HUES48 (cell line): ENCODE results near the gene P2RY14.

Source experiments
- H3K27ac ChIP-seq: one replicate; pipeline ENCODE4 v1.7.0; 2013; ENCODE audit warnings: low read depth, low read length, inconsistent platforms
- H3K27me3 ChIP-seq: 2 replicates; pipeline ENCODE4 v1.6.1; 2013; ENCODE audit warnings: mild to moderate bottlenecking, low read length; ENCODE audit not compliant: control insufficient read depth, insufficient read depth
- H3K36me3 ChIP-seq: 2 replicates; pipeline ENCODE4 v1.6.1; 2013; ENCODE audit warnings: low read length; ENCODE audit not compliant: control insufficient read depth, insufficient read depth
- H3K4me1 ChIP-seq: 2 replicates; pipeline ENCODE4 v1.6.1; 2013; ENCODE audit warnings: mild to moderate bottlenecking, low read length; ENCODE audit not compliant: control insufficient read depth, insufficient read depth
- H3K4me3 ChIP-seq: 2 replicates; pipeline ENCODE4 v1.5.1; 2013; ENCODE audit warnings: mild to moderate bottlenecking, low read depth, low read length
- H3K9ac ChIP-seq: 2 replicates; pipeline ENCODE4 v1.6.1; 2013; ENCODE audit warnings: mild to moderate bottlenecking, low read depth, low read length, moderate library complexity
- H3K9me3 ChIP-seq: 2 replicates; pipeline ENCODE4 v1.6.1; 2013; ENCODE audit warnings: low read length; ENCODE audit not compliant: control insufficient read depth, insufficient read depth

Gene P2RY14

GRCh38 chr3:151228666-151229040, 49.7 kb downstream of the P2RY14 start:
- Histone ChIP-seq H3K36me3 (no peaks in the 10 kb centered on the region), H3K4me1 (peaks cover 25% of the 10 kb centered on the region), H3K9me3 (no peaks in the 10 kb centered on the region), H3K9ac (no peak overlapping the region), H3K27me3 (no peaks in the 10 kb centered on the region), H3K27ac (peak overlapping the region; percentile 63), H3K4me3 (no peak overlapping the region)

GRCh38 chr3:151227807-151228665, 50.3 kb downstream of the P2RY14 start:
- no peaks in the 10 kb centered on the region for H3K27me3 ChIP-seq
- no peaks in the 10 kb centered on the region for H3K36me3 ChIP-seq
- H3K9ac ChIP-seq, result no peak overlapping the region; the same call in 1 of the 2 replicates
- H3K4me3 ChIP-seq, result no peak overlapping the region
- H3K4me1 ChIP-seq, result peaks cover 25% of the 10 kb centered on the region
- no peaks in the 10 kb centered on the region for H3K9me3 ChIP-seq
- H3K27ac ChIP-seq, result peak overlapping the region; percentile 63

- H3K27me3 ChIP-seq, result no peaks in the 10 kb centered on the region
- no peaks in the 10 kb centered on the region for H3K9me3 ChIP-seq
- H3K9ac ChIP-seq, result no peak overlapping the region
- H3K4me3 ChIP-seq, result no peak overlapping the region
- no peak overlapping the region for H3K27ac ChIP-seq
- H3K36me3 ChIP-seq, result no peaks in the 10 kb centered on the region
- H3K4me1 ChIP-seq, result peaks cover 25% of the 10 kb centered on the region
Observed at GRCh38 chr3:151227266-151227806, 51.0 kb downstream of the P2RY14 start.

- no peaks in the 10 kb centered on the region for H3K9me3 ChIP-seq
- no peak overlapping the region for H3K9ac ChIP-seq
- no peak overlapping the region for H3K27ac ChIP-seq
- H3K4me3 ChIP-seq, result no peak overlapping the region
- peaks cover 25% of the 10 kb centered on the region for H3K4me1 ChIP-seq
- H3K27me3 ChIP-seq, result no peaks in the 10 kb centered on the region
- no peaks in the 10 kb centered on the region for H3K36me3 ChIP-seq
Observed at GRCh38 chr3:151226825-151227224, 51.5 kb downstream of the P2RY14 start.

- no peak overlapping the region for H3K27ac ChIP-seq
Observed at GRCh38 chr3:151226088-151226563, 52.2 kb downstream of the P2RY14 start.

GRCh38 chr3:151225040-151225975, 53.0 kb downstream of the P2RY14 start:
- H3K36me3 ChIP-seq, result no peaks in the 10 kb centered on the region
- peaks cover 16% of the 10 kb centered on the region for H3K4me1 ChIP-seq
- H3K9me3 ChIP-seq, result no peaks in the 10 kb centered on the region
- no peak overlapping the region for H3K4me3 ChIP-seq
- H3K27me3 ChIP-seq, result no peaks in the 10 kb centered on the region
- no peak overlapping the region for H3K9ac ChIP-seq
- no peak overlapping the region for H3K27ac ChIP-seq

More at GRCh38 chr3:151226088-151226563, 52.2 kb downstream of the P2RY14 start:
- no peaks in the 10 kb centered on the region for H3K9me3 ChIP-seq
- H3K4me3 ChIP-seq, result no peak overlapping the region
- H3K4me1 ChIP-seq, result peaks cover 24% of the 10 kb centered on the region
- H3K9ac ChIP-seq, result no peak overlapping the region
- no peaks in the 10 kb centered on the region for H3K36me3 ChIP-seq
- H3K27me3 ChIP-seq, result no peaks in the 10 kb centered on the region

- no peaks in the 10 kb centered on the region for H3K27me3 ChIP-seq
- no peak overlapping the region for H3K9ac ChIP-seq
- H3K27ac ChIP-seq, result no peak overlapping the region
- H3K36me3 ChIP-seq, result no peaks in the 10 kb centered on the region
- no peak overlapping the region for H3K4me3 ChIP-seq
- H3K4me1 ChIP-seq, result peaks cover 13% of the 10 kb centered on the region
- H3K9me3 ChIP-seq, result no peaks in the 10 kb centered on the region
Observed at GRCh38 chr3:151224268-151224866, 54.0 kb downstream of the P2RY14 start.

GRCh38 chr3:151219056-151219455, 59.3 kb downstream of the P2RY14 start:
- Histone ChIP-seq H3K9ac (no peak overlapping the region), H3K27me3 (no peaks in the 10 kb centered on the region), H3K4me1 (peaks cover 8% of the 10 kb centered on the region), H3K36me3 (no peaks in the 10 kb centered on the region; the same call in 1 of the 2 replicates), H3K27ac (no peak overlapping the region), H3K9me3 (no peaks in the 10 kb centered on the region), H3K4me3 (no peak overlapping the region)

GRCh38 chr3:151218136-151218535, 60.2 kb downstream of the P2RY14 start:
- Histone ChIP-seq H3K36me3 (no peaks in the 10 kb centered on the region; the same call in 1 of the 2 replicates), H3K4me1 (peaks cover 9% of the 10 kb centered on the region), H3K9me3 (no peaks in the 10 kb centered on the region), H3K27me3 (no peaks in the 10 kb centered on the region), H3K27ac (no peak overlapping the region), H3K9ac (no peak overlapping the region), H3K4me3 (no peak overlapping the region)
